Glomerular visceral epithelial cell (primary cell): ENCODE results near the gene FCHSD2.
A peak's percentile ranks its signal among the peaks of the same experiment; 100 is the strongest.

Experiments used
- DNase-seq: peaks from one replicate; pipeline ENCODE4 v3.0.0-alpha.2; 2016; ENCODE audit errors: extremely low spot score

FCHSD2 gene

GRCh38 chr11:73172992-73173656, 31.0 kb upstream of the FCHSD2 start:
- DNase-seq, result no peak

- DNase-seq, result no peak
These were observed 29.5 kb upstream of the FCHSD2 start for GRCh38 chr11:73171436-73172161.

GRCh38 chr11:73170140-73170539, 28.0 kb upstream of the FCHSD2 start:
- no peak for DNase-seq

GRCh38 chr11:73168925-73169579, 26.9 kb upstream of the FCHSD2 start:
- DNase-seq, result no peak

- DNase-seq, result no peak
These were observed 25.3 kb upstream of the FCHSD2 start for GRCh38 chr11:73167363-73167954.

GRCh38 chr11:73164803-73165540, 22.9 kb upstream of the FCHSD2 start:
- DNase-seq, result no peak

- no peak for DNase-seq
These were observed 21.6 kb upstream of the FCHSD2 start for GRCh38 chr11:73163638-73164174.

- no peak for DNase-seq
These were observed 20.1 kb upstream of the FCHSD2 start for GRCh38 chr11:73162196-73162740.

- no peak for DNase-seq
These were observed 18.1 kb upstream of the FCHSD2 start for GRCh38 chr11:73160005-73160760.

- DNase-seq, result no peak
These were observed 17.2 kb upstream of the FCHSD2 start for GRCh38 chr11:73159297-73159696.

GRCh38 chr11:73158356-73159051, 16.4 kb upstream of the FCHSD2 start:
- peak; percentile 16 for DNase-seq

GRCh38 chr11:73157101-73158010, 15.2 kb upstream of the FCHSD2 start:
- peak; percentile 61 for DNase-seq

- DNase-seq, result no peak
These were observed 14.6 kb upstream of the FCHSD2 start for GRCh38 chr11:73156686-73157085.

GRCh38 chr11:73156114-73156513, 14.0 kb upstream of the FCHSD2 start:
- DNase-seq, result no peak

- no peak for DNase-seq
These were observed 13.0 kb upstream of the FCHSD2 start for GRCh38 chr11:73155102-73155501.

- DNase-seq, result no peak
These were observed 12.1 kb upstream of the FCHSD2 start for GRCh38 chr11:73154178-73154577.

GRCh38 chr11:73152861-73153483, 10.9 kb upstream of the FCHSD2 start:
- no peak for DNase-seq

GRCh38 chr11:73152086-73152853, 10.2 kb upstream of the FCHSD2 start:
- no peak for DNase-seq
